HG03066 (cell line): ENCODE results near the gene PTPRG.

Source experiments
- ATAC-seq: cut with Tn5 transposase; IDR thresholded peaks from one replicate; pipeline ENCODE4 v1.9.1; 2021; ENCODE audit warnings: low read depth; ENCODE audit not compliant: unreplicated experiment

PTPRG gene

GRCh38 chr3:61583890-61584875 lies 22.8 kb downstream of the PTPRG start:
- no peak for ATAC-seq

DNA sequence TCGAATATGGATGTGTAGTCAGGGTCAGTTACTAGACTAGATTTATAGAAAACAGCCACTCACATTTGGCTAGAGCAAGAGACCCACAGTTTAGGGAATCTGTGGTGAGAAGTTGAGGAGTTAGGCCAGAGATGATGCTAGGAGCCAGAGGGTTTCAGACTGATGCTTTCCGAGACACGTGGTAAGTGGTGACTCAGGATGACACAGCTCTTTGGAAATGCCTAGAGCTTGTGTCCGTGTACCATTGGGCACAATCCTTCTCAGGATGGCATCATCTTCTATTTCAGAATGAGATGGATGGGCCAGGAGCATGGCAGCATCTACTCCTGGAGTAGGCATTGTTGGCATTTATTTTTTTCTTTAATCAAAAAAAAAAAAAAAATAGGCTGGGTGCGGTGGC lies 28.5 kb downstream of the PTPRG start:
- ATAC-seq, result no peak

DNA sequence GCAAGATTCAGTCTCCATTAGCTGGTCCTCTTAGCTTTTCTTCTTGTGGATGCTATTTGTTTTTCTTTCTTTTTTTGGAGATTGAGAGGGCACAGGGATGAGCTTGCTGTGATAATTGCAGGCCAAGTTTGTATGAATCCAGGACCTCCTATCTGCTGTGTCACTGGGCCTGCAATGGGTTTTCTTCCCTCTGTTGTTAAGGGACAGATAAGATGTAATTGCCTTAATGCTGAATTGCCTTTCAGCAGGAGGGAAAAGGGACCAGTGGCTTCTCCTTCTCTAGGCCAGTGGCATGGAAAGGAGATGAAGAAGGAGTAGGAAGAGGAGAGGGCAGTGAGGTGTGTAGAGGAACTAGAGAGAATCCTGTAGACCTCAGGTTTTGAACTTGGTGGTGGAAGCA lies 29.9 kb downstream of the PTPRG start:
- no peak for ATAC-seq

DNA sequence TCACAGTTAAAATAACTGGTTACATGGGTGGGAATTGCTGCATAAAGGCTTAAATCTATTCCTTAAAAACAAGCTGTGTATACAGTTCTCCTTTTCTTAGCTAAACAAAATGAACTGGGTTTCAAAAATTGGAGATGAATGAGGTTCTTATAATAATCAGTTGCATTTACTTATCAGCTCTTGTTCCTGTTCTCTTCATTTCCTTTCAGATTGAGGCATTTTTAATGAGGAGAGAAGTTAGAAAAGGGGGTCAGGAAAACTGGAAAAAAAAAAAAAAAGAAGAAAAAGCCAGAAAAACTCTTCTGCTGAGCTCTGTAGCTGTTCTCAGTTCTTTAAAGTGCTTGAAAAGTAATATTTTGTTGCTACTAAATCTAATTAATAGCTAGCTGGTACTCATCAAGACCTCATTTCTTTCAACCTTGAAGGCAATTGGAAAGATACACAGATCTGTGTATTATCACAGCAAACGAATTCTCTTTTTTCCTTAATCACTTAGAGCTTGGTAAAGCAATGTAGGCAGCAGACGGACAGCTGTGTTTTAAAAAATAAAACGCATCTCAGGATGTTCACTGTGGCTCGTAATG lies 32.2 kb downstream of the PTPRG start:
- ATAC-seq, result no peak

- no peak for ATAC-seq
Measured at GRCh38 chr3:61594144-61594963, 33.0 kb downstream of the PTPRG start.

DNA sequence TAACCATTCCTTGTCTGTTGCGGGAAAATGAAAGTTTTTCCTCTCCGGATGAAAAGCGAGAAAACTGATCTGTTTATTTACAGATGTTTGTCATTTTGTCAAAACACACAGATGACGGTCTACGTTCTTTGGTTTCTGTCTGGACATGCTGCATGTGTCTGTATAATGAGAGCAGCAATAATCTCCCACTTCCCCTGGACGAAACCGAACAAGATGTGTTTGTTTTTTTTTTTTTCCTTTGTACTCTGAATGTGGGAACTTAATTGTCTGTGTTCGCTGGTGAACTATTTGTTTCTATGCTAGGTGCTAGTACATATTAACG lies 33.6 kb downstream of the PTPRG start:
- no peak for ATAC-seq

DNA sequence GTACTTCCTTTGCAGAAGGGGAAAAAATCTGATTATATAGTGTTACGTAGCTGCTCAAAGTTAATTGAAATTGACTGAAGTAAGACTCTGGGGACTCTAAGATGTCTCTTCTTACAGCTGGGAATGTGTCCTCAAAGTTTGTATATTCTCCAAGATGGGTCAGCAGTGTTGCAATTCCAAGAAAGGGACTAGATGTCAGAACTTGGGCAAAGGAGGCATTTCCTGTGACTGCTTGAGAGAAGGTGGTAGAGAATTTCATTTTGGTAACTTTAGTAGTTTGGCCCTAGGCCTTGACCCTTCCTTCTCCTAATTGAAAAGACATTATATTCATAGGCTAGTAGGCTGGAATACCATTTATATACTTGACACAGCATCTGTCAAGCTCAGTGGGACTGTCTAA lies 33.9 kb downstream of the PTPRG start:
- no peak for ATAC-seq

DNA sequence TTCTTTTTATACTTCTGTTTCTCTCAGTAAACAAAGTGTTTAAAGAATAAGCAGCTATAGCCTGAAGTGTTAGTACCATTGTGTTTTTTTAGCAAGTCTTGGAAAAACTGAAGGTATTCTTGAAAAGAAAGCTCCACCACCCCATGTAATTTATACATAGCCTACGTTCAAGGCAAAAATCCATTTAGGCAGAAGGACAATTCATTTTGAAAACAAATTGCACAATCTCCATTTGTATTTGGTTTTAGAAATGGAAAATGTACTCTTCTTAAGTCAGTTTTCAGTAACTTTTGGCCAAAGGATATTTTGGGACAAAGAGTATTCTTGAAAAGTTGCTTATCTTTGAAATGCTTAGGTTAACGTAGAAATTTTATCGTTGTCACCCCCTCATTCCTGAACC lies 34.5 kb downstream of the PTPRG start:
- ATAC-seq, result no peak

- no peak for ATAC-seq
Measured at GRCh38 chr3:61597906-61598305, 36.5 kb downstream of the PTPRG start.

DNA sequence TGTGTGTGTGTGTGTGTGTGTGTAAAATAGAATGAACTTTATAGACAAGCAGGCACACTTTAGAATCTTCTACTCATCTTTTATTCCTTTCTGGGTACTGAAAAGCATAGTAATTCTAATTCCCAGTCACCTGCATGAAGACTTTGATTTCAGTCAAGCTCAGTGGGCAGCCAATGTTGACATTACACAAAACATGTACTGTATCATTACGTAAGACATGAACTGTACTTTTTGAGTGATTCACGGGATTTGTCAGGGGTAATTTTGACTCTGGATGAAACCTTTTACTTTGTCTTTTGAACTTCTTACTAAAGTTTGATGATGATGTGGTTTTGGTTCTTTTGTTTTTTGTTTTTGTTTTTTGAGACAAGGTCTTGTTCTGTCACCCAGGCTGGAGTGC lies 38.8 kb downstream of the PTPRG start:
- ATAC-seq, result no peak

DNA sequence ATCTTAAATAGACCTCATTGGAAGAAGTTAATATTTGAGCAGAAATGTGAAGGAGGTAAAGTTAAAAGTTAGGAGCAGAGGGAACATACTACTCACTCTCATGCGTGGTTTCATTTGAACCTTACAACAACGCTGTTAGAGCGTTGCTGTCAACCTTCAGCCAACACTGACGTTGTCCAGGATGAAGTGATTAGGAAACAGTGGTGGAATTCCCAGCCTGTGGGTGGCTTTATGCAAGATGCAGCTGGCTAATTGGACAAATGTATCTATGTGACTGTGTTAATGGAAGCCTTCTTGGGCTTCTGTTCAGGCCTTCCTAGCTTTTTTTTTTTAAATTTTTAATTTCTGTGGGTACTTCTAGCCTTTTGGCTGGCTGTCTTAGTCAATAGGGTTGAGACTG lies 40.5 kb downstream of the PTPRG start:
- ATAC-seq, result no peak

GRCh38 chr3:61602466-61602865 lies 41.1 kb downstream of the PTPRG start:
- ATAC-seq, result no peak

DNA sequence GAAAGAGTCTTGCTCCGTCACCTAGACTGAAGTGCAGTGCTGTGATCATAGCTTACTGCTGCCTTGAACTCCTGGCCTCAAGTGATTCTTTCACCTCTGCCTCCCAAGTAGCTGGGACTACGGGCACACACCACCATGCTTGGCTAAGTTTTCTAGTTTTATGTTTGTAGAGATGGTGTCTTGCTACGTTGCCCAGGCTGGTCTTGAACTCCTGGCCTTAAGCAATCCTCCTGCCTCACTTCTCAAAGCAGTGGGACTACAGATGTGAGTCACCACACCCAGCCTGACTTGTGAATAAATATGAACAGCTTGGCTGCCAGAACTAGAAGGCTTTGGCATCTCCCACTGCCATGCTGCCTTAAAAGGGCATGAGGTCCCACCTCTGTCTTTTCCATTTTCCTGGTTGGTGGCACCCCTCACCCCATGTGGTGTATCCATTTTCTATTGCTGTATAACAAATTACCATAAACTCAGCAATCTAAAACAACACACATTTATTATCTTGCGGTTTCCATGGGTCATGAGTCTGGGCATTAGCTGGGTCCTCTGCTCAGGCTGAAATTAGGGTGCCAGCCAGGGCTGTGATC lies 44.3 kb downstream of the PTPRG start:
- ATAC-seq, result no peak

DNA sequence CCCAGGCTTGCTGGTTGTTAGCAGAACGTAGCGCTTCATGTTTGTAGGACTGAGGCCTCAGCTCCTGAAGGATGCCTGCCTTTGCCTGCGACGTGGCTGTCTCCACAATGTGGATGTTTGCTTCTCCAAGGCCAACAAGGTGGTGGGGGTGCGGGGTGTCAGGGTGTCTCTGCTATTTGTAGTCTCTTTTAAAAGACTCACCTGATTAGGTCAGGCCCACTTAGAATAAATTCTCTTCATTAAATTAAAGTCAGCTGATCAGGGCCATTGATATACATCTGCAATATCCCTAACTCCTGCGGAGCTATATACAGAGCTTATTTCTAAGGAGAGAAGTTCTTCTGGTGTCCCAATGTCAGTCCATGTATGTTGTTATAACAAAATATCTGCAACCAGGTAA lies 44.8 kb downstream of the PTPRG start:
- no peak for ATAC-seq

DNA sequence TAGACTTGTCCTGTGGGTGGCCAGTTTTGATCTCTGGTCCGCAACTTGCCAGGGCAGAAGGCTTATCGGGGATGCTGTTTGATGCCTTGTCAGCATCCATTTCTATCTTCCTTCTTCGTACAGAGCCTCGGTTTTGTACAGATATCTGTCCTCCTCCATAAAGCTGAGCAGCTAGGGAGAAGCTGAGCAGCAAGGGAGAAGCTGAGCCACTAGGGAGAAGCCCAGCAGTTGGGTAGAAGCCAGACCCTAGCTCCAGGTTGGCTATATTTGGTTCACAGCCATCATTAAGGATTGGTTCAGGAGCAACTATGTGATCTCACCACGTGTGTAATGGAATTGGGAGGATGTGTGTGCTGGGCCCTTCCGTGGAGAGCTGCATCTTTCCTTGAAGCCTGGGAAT lies 46.7 kb downstream of the PTPRG start:
- ATAC-seq, result no peak

DNA sequence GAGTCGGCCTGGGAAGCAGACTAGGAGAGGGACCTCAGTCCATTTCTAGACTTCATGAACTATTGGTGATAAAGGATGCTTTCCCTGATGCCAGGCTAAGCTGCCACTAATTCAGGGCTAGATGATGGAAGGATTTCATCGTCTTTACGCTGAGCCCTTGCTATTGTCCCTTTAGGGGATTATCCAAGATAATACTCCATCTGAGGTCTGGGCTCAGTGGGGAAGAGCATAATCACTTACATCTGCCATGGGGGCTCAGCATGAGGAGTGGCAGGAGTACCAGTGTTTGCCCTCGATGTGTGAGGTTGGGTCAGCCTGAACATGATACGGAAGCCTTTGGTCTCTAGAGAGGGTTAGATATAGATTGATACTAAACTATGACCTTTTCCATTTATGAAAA lies 47.3 kb downstream of the PTPRG start:
- no peak for ATAC-seq

GRCh38 chr3:61610316-61610715 lies 48.9 kb downstream of the PTPRG start:
- ATAC-seq, result no peak

GRCh38 chr3:61612211-61613194 lies 51.1 kb downstream of the PTPRG start:
- ATAC-seq, result no peak

DNA sequence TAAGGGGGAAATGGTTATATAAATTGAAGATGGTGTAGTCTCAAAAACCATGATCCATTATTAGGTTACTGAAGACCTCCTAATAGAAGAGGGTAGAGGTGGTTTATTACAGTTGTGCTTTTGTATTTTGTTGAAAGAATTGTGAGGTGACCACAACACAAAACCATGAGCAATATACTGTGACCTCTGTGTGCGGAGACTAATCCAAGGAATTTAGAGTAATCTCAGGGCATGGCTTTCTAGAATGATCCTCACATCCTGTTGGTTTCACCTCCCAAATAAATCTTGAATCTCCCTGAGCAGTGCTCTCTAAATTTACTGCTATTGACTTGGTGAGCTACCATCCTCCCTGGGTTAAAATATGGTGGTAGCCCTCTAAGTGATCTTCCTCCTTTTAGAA lies 52.3 kb downstream of the PTPRG start:
- ATAC-seq, result no peak

- no peak for ATAC-seq
Measured at GRCh38 chr3:61615643-61616042, 54.3 kb downstream of the PTPRG start.
